Right cardiac atrium (tissue), 5 donors: Measurements from ENCODE around the gene VWCE. TPM values are rescaled to one million over a fixed set of nuclear protein-coding genes. Genes with fewer than 3 reads are reported as not detected.

Source experiments
- ATAC-seq, 2 donors: fragments of 200-7000 bp; cut with Tn5 transposase; one replicate each; pipeline versions ENCODE4 v1.8.0 to v1.9.1; 2020; ENCODE audit warnings: moderate library complexity in 2 of 2, mild to moderate bottlenecking in 1 of 2
- DNase-seq, 3 donors: peaks; one replicate each; pipeline ENCODE4 v3.0.0-alpha.2; 2020
- H3K27ac ChIP-seq: one replicate; pipeline ENCODE4 v1.5.1; 2013; ENCODE audit warnings: mild to moderate bottlenecking, low read length, control low read depth, moderate library complexity
- H3K27me3 ChIP-seq: one replicate; pipeline ENCODE4 v1.6.1; 2013; ENCODE audit not compliant: control insufficient read depth, insufficient read depth
- H3K4me1 ChIP-seq: one replicate; pipeline ENCODE4 v1.6.1; 2013; ENCODE audit warnings: low read length; ENCODE audit not compliant: control insufficient read depth, insufficient read depth
- H3K4me3 ChIP-seq: one replicate; pipeline ENCODE4 v1.5.1; 2013; ENCODE audit warnings: low read length, control low read depth
- H3K9me3 ChIP-seq: one replicate; pipeline ENCODE4 v1.6.1; 2013; ENCODE audit warnings: low read length; ENCODE audit not compliant: control insufficient read depth
- WGBS: extraction: QIAGEN DNeasy Blood & Tissue Kit; methylation state at CpG from one replicate; pipeline ENCODE4 v1.1.7; 2013; 5-methylcytosine and 5-hydroxymethylcytosine counted together
- intact Hi-C, 4 donors: fragments of 100-400 bp; cut with DNase I; formaldehyde crosslinking; loops; one replicate each; pipeline versions ENCODE4 v1.11.0 to v1.14.0; 2022 to 2023
- long read RNA-seq, 4 donors: library from polyadenylated mRNA; unstranded; transcript quantifications; one replicate each; pipeline ENCODE4 v2.0.0, GENCODE V29; 2020 to 2021
- polyA plus RNA-seq: library from polyadenylated mRNA; stranded (reverse); fragments of 200-250 nt; gene quantifications from one replicate; pipeline ENCODE4 v1.2.3, GENCODE V29; 2013
- total RNA-seq, 4 donors: library from RNA; stranded (reverse); fragmentation: NEBNext Ultra II Directional; extraction: Animal tissue kit (Norgen Biotek cat#: 25700); gene quantifications; one replicate each; pipeline ENCODE4 v1.2.1, GENCODE V29; 2021
- donor health status: healthy with polysubstance abuse.
- donor health status: DM: no; HTN: yes; CAD: no.
- donor health status: DM: no; HTN: no; CAD: no.
- donor health status: DM: no; HTN: yes; CAD: no; lungs with severe emphysema.
- donor health status: DM: yes; HTN: yes; CAD: no.

VWCE gene, protein sequence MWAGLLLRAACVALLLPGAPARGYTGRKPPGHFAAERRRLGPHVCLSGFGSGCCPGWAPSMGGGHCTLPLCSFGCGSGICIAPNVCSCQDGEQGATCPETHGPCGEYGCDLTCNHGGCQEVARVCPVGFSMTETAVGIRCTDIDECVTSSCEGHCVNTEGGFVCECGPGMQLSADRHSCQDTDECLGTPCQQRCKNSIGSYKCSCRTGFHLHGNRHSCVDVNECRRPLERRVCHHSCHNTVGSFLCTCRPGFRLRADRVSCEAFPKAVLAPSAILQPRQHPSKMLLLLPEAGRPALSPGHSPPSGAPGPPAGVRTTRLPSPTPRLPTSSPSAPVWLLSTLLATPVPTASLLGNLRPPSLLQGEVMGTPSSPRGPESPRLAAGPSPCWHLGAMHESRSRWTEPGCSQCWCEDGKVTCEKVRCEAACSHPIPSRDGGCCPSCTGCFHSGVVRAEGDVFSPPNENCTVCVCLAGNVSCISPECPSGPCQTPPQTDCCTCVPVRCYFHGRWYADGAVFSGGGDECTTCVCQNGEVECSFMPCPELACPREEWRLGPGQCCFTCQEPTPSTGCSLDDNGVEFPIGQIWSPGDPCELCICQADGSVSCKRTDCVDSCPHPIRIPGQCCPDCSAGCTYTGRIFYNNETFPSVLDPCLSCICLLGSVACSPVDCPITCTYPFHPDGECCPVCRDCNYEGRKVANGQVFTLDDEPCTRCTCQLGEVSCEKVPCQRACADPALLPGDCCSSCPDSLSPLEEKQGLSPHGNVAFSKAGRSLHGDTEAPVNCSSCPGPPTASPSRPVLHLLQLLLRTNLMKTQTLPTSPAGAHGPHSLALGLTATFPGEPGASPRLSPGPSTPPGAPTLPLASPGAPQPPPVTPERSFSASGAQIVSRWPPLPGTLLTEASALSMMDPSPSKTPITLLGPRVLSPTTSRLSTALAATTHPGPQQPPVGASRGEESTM
- 1 to 10 TPM in 3 of 4 donors, under 1 TPM in 1; 0.97 to 2.2 (median 1.3) TPM for total RNA-seq
- 0.70 TPM for polyA plus RNA-seq
- long read RNA-seq, donor 1, partial matches to known transcripts, result 1 of 4 reads
- long read RNA-seq, donor 1, other reads (novel, unspliced or antisense), result 2 of 4 reads
- long read RNA-seq, donor 2, partial matches to known transcripts, result 0 of 1 reads
- long read RNA-seq, donor 2, other reads (novel, unspliced or antisense), result 0 of 1 reads
- long read RNA-seq, donor 3, partial matches to known transcripts, result 0 of 2 reads
- long read RNA-seq, donor 3, other reads (novel, unspliced or antisense), result 0 of 2 reads
- long read RNA-seq, donor 4, partial matches to known transcripts, result 0 of 1 reads
- long read RNA-seq, donor 4, other reads (novel, unspliced or antisense), result 1 of 1 reads

DNA sequence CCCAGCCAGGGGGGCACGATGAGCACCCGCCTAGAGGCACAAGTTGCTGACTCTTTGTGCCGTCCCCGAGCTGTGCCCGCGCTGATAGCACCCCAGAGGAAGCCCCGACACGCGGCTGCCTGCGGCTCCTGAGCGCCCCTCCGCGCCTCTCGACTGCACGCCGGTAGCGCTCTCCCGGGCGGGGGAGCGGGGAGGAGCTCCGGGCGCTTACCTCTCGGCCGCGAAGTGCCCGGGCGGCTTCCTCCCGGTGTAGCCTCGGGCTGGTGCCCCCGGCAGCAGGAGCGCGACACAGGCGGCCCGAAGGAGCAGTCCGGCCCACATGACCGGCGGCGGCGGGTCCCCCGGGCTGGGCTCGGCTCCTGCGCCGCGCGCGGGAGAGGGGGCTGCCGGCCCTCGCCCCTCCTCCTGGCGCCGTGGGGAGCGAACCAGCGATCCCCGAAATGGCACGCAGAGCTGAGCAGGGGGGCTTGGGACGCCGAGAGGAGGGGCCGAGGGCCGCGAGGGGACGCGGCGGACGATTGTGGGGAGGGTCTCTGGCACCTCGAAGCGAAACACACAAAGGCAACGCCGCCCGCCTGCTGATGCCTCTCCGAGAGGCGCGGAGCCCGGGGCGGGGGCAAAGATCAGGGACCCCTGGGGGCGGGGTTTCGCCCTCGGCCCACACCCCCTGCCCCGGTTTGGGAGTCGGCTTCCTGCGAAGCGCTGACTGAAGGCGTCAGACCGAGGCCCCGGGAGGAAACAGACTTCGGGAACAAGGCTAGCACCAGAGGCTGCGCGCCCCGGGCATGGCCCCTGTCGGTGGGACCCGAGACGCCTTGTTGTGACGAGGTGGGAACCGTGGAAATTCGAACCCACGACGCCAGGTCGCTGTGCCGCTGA, at the start of gene VWCE:
Gene VWCE (minus strand): TSS at position 600 of the 879 bp plus-strand sequence. CDS start 279 bp downstream, at position 321.
- no peaks in the 10 kb centered on the region for H3K27me3 ChIP-seq
- 2% methylated on average over 97 of the region's 97 CpGs for WGBS
- intact Hi-C loops, result no loop called here
- no peaks in the 10 kb centered on the region for H3K9me3 ChIP-seq
- DNase-seq (peak; percentile 61 to 84 (median 83)), ATAC-seq (peak; percentile 67 to 71)
- no peak within 1 kb of the TSS for H3K27ac ChIP-seq
- peaks cover 8% of the 10 kb centered on the region for H3K4me1 ChIP-seq
- peak within 1 kb of the TSS; percentile 62 for H3K4me3 ChIP-seq

DNA sequence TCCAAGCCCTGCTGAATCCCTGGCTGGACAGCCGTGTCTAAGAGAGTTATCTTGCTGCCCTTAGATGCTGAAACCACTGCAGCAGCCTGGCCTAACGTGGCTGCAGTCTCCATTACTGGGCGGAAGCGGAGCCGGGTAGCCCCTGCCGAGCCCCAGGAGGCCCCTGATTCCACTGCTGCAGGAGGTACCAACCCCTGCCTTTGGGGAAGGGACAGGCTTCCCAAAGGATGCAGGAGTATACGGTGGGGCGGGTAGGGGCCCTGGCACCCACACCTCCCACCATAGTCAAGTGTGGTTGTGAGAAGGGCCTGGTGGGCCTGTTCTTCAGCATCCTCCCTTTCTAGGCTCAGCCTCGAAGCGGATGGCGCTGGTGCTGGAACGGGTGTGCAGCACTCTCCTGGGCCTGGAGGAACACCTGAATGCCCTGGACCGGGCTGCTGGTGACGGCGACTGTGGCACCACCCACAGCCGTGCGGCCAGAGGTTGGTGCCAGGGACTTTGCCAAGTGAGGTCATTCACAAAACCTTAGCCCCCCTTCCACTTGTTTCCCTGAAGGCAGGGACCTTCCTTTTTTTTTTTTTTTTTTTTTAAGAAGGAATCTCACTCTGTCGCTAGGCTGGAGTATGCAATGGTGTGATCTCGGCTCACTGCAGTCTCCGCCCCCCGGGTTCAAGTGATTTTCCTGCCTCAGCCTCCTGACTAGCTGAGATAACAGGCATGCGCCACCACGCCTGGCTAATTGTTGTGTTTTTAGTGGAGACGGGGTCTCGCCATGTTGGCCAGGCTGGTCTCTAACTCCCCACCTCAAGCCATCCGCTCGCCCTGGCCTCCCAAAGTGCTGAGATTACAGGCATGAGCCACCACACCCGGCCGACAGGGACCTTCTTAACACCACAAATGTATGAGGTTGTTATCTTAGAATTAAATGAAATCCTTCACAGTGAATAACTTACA, 49.0 kb upstream of the VWCE start:
- no peaks in the 10 kb centered on the region for H3K9me3 ChIP-seq
- no peak for DNase-seq
- no peaks in the 10 kb centered on the region for H3K27me3 ChIP-seq
- intact Hi-C loops, result no loop called here
- H3K4me3 ChIP-seq, result no peak overlapping the region
- H3K4me1 ChIP-seq, result peaks cover 2% of the 10 kb centered on the region
- no peak overlapping the region for H3K27ac ChIP-seq
- WGBS, result 93% methylated on average over 29 of the region's 29 CpGs
- no peak for ATAC-seq

DNA sequence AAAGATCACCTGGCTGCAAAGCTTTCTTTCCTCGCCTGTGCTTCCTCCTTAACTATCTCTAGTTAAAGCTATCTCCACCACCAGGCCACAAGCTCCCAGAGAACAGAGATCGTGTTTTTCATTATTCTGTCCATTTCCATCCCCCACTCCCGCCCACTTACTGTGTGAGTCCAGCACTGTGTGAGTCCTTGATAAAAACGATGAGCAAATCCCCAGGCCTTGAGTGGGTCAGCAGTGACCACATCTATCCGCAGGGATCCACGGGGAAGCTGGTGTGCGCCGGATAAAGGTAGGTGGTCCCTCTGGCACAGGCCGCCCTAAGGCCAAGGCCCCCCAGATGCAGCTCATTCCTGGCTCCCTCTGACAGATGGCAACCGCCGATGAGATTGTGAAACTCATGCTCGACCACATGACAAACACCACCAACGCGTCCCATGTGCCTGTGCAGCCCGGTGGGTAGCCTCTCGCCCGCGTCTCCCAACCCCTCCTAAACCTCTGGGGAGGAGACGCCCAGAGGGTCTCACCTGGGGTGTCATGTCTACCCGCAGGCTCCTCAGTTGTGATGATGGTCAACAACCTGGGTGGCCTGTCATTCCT, 47.2 kb upstream of the VWCE start:
- ATAC-seq, result no peak
- H3K27ac ChIP-seq, result no peak overlapping the region
- 84% methylated on average over 20 of the region's 20 CpGs for WGBS
- H3K9me3 ChIP-seq, result no peaks in the 10 kb centered on the region
- H3K4me1 ChIP-seq, result no peaks in the 10 kb centered on the region
- DNase-seq, result no peak
- intact Hi-C loops, result no loop called here
- no peak overlapping the region for H3K4me3 ChIP-seq
- no peaks in the 10 kb centered on the region for H3K27me3 ChIP-seq

DNA sequence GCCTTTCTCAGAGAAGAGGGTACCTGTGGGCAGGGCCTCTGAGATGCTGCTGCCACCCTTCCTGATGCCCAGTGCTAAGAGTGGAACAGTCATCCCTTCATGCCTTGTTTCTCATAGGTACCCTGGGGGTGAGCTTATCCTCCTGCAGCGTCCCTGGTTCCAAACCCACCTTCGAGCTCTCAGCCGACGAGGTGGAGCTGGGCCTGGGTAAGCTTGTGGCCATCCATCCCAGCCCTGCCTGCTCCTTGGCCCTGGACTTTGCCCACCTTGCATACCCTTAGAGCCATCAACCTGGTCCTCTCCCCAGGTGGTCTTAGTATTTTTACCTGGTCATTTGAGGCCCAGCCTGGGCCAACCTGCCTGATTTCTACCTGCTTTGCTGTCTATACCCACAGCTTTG, 46.6 kb upstream of the VWCE start:
- Histone ChIP-seq H3K4me1 (no peaks in the 10 kb centered on the region), H3K27me3 (no peaks in the 10 kb centered on the region), H3K9me3 (no peaks in the 10 kb centered on the region), H3K4me3 (no peak overlapping the region), H3K27ac (no peak overlapping the region)
- WGBS, result 89% methylated on average over 4 of the region's 4 CpGs
- DNase-seq, result no peak
- no peak for ATAC-seq
- intact Hi-C loops, result no loop called here

DNA sequence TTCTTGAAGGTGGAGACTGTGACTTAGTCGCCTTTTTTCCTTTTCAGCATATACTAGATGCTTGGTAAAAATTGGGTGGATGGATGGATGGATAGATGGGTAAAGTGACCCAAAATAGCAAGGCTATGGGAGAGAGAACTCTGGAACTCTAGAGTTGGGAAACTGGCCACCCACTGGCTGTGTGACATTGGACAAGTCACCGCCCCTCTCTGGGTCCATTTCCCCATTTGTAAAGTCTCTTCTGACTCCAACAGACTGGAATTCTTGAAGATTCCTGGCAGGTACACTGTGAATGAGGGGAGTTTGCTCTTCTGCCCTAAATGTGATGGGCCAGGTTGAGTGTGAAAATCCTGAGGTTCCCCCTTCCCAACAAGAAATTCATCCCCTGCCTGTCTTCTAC, 45.9 kb upstream of the VWCE start:
- no peaks in the 10 kb centered on the region for H3K27me3 ChIP-seq
- no peak overlapping the region for H3K27ac ChIP-seq
- DNase-seq (no peak), ATAC-seq (no peak)
- H3K4me1 ChIP-seq, result no peaks in the 10 kb centered on the region
- intact Hi-C loops, result no loop called here
- 94% methylated on average over 2 of the region's 2 CpGs for WGBS
- no peak overlapping the region for H3K4me3 ChIP-seq
- no peaks in the 10 kb centered on the region for H3K9me3 ChIP-seq

DNA sequence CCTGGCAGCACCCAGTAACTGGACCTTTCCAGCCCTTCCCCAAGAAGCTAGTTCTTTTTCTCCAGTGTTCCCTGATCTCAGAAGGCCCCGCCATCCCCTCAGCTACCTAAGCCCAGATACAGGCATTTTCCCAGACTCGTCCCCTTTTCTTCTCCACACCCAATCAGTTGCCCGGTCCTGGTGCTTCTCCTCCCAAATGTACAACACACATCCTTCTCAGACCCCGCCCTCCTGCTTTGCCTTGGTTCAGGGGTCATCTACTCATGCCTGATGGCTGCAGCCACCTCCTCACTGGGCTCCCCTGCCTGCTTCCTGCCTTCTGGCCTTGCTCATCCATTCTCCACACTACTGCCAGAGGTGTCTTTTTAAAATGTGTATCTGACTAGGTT, 44.4 kb upstream of the VWCE start:
- intact Hi-C loops, result loop anchor here in 2 of 4 donors (5.0 kb wide), 1 partner anchor 43 kb away; no protein-coding TSS in a partner anchor
- WGBS, result 89% methylated on average over 4 of the region's 4 CpGs

DNA sequence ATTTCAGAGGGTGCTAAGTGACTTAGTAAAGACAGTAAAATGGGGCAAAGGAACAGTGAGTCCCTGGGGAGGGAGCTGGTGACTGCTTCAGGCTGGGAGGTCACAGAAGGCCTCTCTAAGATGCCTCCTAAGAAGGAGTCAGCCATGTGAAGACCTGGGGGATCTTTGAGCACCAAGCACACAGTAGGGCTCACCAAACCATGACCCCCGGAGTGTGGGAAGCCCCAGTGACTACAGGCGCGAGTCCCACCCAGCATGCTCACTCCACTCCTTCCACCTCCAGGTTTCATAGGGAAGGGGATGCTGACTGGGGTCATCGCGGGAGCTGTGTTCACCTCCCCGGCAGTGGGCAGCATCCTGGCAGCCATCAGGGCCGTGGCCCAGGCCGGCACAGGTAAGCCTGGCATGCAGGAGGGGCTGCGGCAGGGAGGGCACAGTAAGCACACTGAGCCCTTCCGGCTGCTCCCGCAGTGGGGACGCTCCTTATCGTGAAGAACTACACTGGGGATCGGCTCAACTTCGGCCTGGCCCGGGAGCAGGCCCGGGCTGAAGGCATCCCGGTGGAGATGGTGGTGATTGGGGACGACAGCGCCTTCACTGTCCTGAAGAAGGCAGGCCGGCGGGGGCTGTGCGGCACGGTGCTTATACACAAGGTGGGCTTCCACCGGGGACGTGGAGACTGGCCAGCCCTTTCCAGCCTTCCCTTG, 43.8 kb upstream of the VWCE start:
- no peak overlapping the region for H3K4me3 ChIP-seq
- DNase-seq (no peak), ATAC-seq (no peak)
- H3K9me3 ChIP-seq, result no peaks in the 10 kb centered on the region
- no peaks in the 10 kb centered on the region for H3K4me1 ChIP-seq
- H3K27ac ChIP-seq, result no peak overlapping the region
- WGBS, result 90% methylated on average over 26 of the region's 26 CpGs
- intact Hi-C loops, result loop anchor here in 2 of 4 donors (5.0 kb wide), 1 partner anchor 43 kb away; no protein-coding TSS in a partner anchor
- H3K27me3 ChIP-seq, result no peaks in the 10 kb centered on the region

More for the DNA sequence above, 44.4 kb upstream of the VWCE start:
- no peak for ATAC-seq
- H3K4me1 ChIP-seq, result no peaks in the 10 kb centered on the region
- DNase-seq, result no peak
- H3K4me3 ChIP-seq, result no peak overlapping the region
- no peaks in the 10 kb centered on the region for H3K27me3 ChIP-seq
- no peak overlapping the region for H3K27ac ChIP-seq
- no peaks in the 10 kb centered on the region for H3K9me3 ChIP-seq

DNA sequence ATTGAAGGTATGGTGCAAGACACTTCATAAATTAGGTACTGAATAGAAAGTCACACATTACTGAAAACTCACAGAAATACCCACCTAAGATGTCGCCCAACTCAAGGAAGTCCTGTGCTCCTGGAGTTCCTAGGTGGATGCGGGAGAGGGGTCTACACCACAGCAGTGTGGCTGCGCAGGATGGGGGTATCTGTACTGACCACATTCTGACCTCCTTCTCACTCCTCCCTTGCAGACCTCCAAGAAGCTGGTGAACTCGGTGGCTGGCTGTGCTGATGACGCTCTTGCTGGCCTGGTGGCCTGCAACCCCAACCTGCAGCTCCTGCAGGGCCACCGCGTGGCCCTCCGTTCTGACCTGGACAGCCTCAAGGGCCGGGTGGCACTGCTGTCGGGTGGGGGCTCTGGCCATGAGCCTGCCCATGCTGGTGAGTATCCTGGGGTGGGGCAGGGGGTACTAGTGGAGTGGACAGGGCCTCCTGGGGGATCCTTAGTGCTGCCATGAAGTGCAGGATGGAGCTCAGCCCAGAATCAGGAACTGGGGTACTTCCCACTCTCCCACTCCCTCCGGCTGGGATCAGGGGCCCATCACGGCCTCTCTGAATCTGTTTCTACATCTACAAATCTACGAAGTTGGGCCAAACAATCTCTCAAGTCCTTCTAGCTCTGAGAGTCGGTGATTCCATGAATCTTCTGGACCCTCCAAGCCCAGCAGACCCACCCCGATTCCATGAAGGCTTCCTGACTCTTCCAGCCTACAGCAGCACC, 42.8 kb upstream of the VWCE start:
- Histone ChIP-seq H3K27ac (no peak overlapping the region), H3K4me3 (no peak overlapping the region), H3K4me1 (no peaks in the 10 kb centered on the region), H3K9me3 (no peaks in the 10 kb centered on the region), H3K27me3 (no peaks in the 10 kb centered on the region)
- intact Hi-C loops, result loop anchor here (2.0 to 5.0 kb wide), 2 partner anchors 44 to 47 kb away; no protein-coding TSS in a partner anchor
- ATAC-seq, result no peak
- whole genome bisulfite sequencing, result 93% methylated on average over 15 of the region's 15 CpGs
- DNase-seq, result no peak
